A549 (cell line): ENCODE data around the gene ANKRD29. TPM values are rescaled to one million over a fixed set of nuclear protein-coding genes. Genes with fewer than 3 reads are reported as not detected.

ENCODE experiments used
- ATAC-seq, 2 experiments: fragments of 200-7000 bp in 1 of 2; fragments of >200 bp in 1 of 2; cut with Nextera tagmentation in 1 of 2; cut with Tn5 transposase in 1 of 2; 3 replicates each; pipeline versions ENCODE4 v1.8.0 to v1.9.1; 2018 to 2020; ENCODE audit warnings: mild to moderate bottlenecking in 1 of 2, moderate library complexity in 1 of 2
- CTCF ChIA-PET: fragments of 300-600 bp; sonication (Branson Sonifier 250); formaldehyde crosslinking; extraction: SDS; loops from one replicate; lab custom pipeline; 2021; ENCODE audit warnings: antibody characterized with exemption, inconsistent platforms; lab: Yijun Ruan, JAX
- POLR2A ChIA-PET: fragments of 350-600 bp; formaldehyde crosslinking; extraction: SDS; loops from one replicate; lab custom pipeline; 2021; ENCODE audit warnings: antibody characterized with exemption, inconsistent platforms; lab: Yijun Ruan, JAX
- DNase-seq, 2 experiments: peaks; one replicate each; pipeline versions ENCODE4 v3.0.0 to v3.0.0-alpha.2; 2011 to 2016; ENCODE audit warnings: low read depth in 1 of 2, low spot score in 1 of 2
- FAIRE-seq: peaks from 2 replicates; lab custom pipeline; 2011; peaks lifted over from hg19 to GRCh38; lab: Jason Lieb, UNC
- H3K27ac ChIP-seq, 2 experiments: fragments of >200 bp; sonication (Bioruptor Twin); formaldehyde crosslinking; 3 replicates each; pipeline ENCODE4 v1.5.1; 2016 to 2017
- H3K4me1 ChIP-seq: fragments of >200 bp; sonication (Bioruptor Twin); formaldehyde crosslinking; 3 replicates; pipeline ENCODE4 v1.6.1; 2016
- H3K4me2 ChIP-seq: fragments of >200 bp; sonication (Bioruptor Twin); formaldehyde crosslinking; 3 replicates; pipeline ENCODE4 v1.6.1; 2016
- H3K4me3 ChIP-seq: fragments of >200 bp; sonication (Bioruptor Twin); formaldehyde crosslinking; 3 replicates; pipeline ENCODE4 v1.5.1; 2016
- H3K9me3 ChIP-seq: fragments of >200 bp; sonication (Bioruptor Twin); formaldehyde crosslinking; 3 replicates; pipeline ENCODE4 v1.6.1; 2016
- ATOH8 ChIP-seq: fragments of 250-450 bp; sonication (Bioruptor Pico); IDR thresholded peaks from 2 replicates; pipeline ENCODE4 v1.5.0; 2020; ENCODE audit warnings: low read depth, mild to moderate bottlenecking, moderate library complexity
- BHLHE40 ChIP-seq: IDR thresholded peaks from 2 replicates; pipeline ENCODE4 v1.6.1; 2012; ENCODE audit warnings: low read depth, low read length, inconsistent platforms
- CHD2 ChIP-seq: fragments of 150-350 bp; IDR thresholded peaks from 2 replicates; pipeline ENCODE4 v1.6.1; 2014; ENCODE audit warnings: low read length; ENCODE audit not compliant: partially characterized antibody
- CTCF ChIP-seq: fragments of >200 bp; sonication (Bioruptor Twin); formaldehyde crosslinking; IDR thresholded peaks from 3 replicates; pipeline ENCODE4 v1.5.1; 2016
- ELK1 ChIP-seq: fragments of 150-350 bp; IDR thresholded peaks from 2 replicates; pipeline ENCODE4 v1.6.1; 2014; ENCODE audit warnings: low read depth, mild to moderate bottlenecking, low read length
- FOXS1 ChIP-seq: fragments of 250-450 bp; sonication (Bioruptor Pico); IDR thresholded peaks from 2 replicates; pipeline ENCODE4 v1.5.0; 2020; ENCODE audit warnings: mild to moderate bottlenecking, moderate library complexity
- HDAC2 ChIP-seq: fragments of 200-600 bp; sonication (generic); IDR thresholded peaks from 2 replicates; pipeline ENCODE4 v1.6.1; 2016
- HMGXB4 ChIP-seq: fragments of 250-450 bp; sonication (Bioruptor Pico); IDR thresholded peaks from 2 replicates; pipeline ENCODE4 v1.5.0; 2021; ENCODE audit warnings: mild to moderate bottlenecking, moderate library complexity, borderline replicate concordance
- HOXB13 ChIP-seq: fragments of 250-450 bp; sonication (Bioruptor Pico); IDR thresholded peaks from 2 replicates; pipeline ENCODE4 v1.5.0; 2020; ENCODE audit warnings: low read depth, mild to moderate bottlenecking, moderate library complexity
- JUN ChIP-seq, 2 experiments: fragments of >200 bp; sonication (Bioruptor Twin); formaldehyde crosslinking; IDR thresholded peaks; 2 replicates in 1 of 2; 3 replicates in 1 of 2; pipeline ENCODE4 v1.6.1; 2016 to 2017
- MAZ ChIP-seq: fragments of 150-350 bp; IDR thresholded peaks from 2 replicates; pipeline ENCODE4 v1.6.1; 2014; ENCODE audit warnings: antibody characterized with exemption, low read depth, low read length, borderline replicate concordance
- MYC ChIP-seq: IDR thresholded peaks from 2 replicates; pipeline ENCODE4 v1.6.1; 2012; ENCODE audit warnings: mild to moderate bottlenecking, inconsistent platforms, low read length, improper control_type of control experiment, borderline replicate concordance
- NFE2L2 ChIP-seq: fragments of 150-350 bp; conservative IDR thresholded peaks from 2 replicates; pipeline ENCODE4 v1.6.1; 2014; ENCODE audit warnings: low read length
- NR3C1 ChIP-seq: fragments of >200 bp; sonication (Bioruptor Twin); formaldehyde crosslinking; IDR thresholded peaks from 3 replicates; pipeline ENCODE4 v1.6.1; 2017
- PBX3 ChIP-seq: IDR thresholded peaks from 2 replicates; pipeline ENCODE4 v1.6.1; 2012
- RAD21 ChIP-seq, 2 experiments: fragments of >200 bp in 1 of 2; sonication (Bioruptor Twin) in 1 of 2; formaldehyde crosslinking in 1 of 2; IDR thresholded peaks in 1 of 2; conservative IDR thresholded peaks in 1 of 2; 2 replicates in 1 of 2; 3 replicates in 1 of 2; pipeline ENCODE4 v1.6.1; 2012 to 2018; ENCODE audit warnings: inconsistent platforms in 1 of 2
- RARB ChIP-seq: fragments of 250-450 bp; sonication (Bioruptor Pico); IDR thresholded peaks from 2 replicates; pipeline ENCODE4 v1.8.0; 2021; ENCODE audit warnings: mild to moderate bottlenecking, moderate library complexity
- RCOR1 ChIP-seq: fragments of 150-350 bp; IDR thresholded peaks from 2 replicates; pipeline ENCODE4 v1.6.1; 2014; ENCODE audit warnings: antibody characterized with exemption, low read length, low read depth
- REST ChIP-seq: fragments of 200-600 bp; sonication (generic); IDR thresholded peaks from 2 replicates; pipeline ENCODE4 v1.6.1; 2016; ENCODE audit warnings: antibody characterized with exemption, mild to moderate bottlenecking, moderate library complexity
- RFX5 ChIP-seq: fragments of 450-650 bp; IDR thresholded peaks from 2 replicates; pipeline ENCODE4 v1.7.1; 2014; ENCODE audit warnings: antibody characterized with exemption, mild to moderate bottlenecking, moderate library complexity
- RNF2 ChIP-seq: fragments of 200-600 bp; sonication (generic); IDR thresholded peaks from 2 replicates; pipeline ENCODE4 v1.6.1; 2016; ENCODE audit warnings: low read depth, mild to moderate bottlenecking, antibody characterized with exemption, moderate library complexity, borderline replicate concordance
- USF2 ChIP-seq: fragments of 450-650 bp; IDR thresholded peaks from 2 replicates; pipeline ENCODE4 v1.6.1; 2014; ENCODE audit warnings: antibody characterized with exemption
- ZSCAN20 ChIP-seq: fragments of 250-450 bp; sonication (Bioruptor Pico); IDR thresholded peaks from 2 replicates; pipeline ENCODE4 v1.8.0; 2022; ENCODE audit warnings: mild to moderate bottlenecking, moderate library complexity
- WGBS: methylation state at CpG from one replicate; pipeline ENCODE4 v1.1.6; 2017; ENCODE audit errors: missing lambda C conversion rate; 5-methylcytosine and 5-hydroxymethylcytosine counted together
- polyA plus RNA-seq, 4 experiments: library from polyadenylated mRNA; depleted of rRNA in 3 of 4; stranded (reverse); fragments of >200 nt; fragmentation: RNase III in 1 of 4; extraction: RNeasy Plus Mini Kit Qiagen cat#74134 plus additional on column Dnase treatment in 1 of 4; gene quantifications; 2 replicates in 3 of 4; 3 replicates in 1 of 4; pipeline ENCODE4 v1.2.3, GENCODE V29; 2011 to 2017

The ANKRD29 gene
- polyA plus RNA-seq, 2 of the 4 experiments (the other 2 are of a cell fraction) = 12.4 to 25.4 TPM

- CTCF ChIA-PET = interaction anchor here (1.0 kb wide), 1 partner anchor 26 kb away, joined by 3 read pairs; no protein-coding TSS in a partner anchor
- no peak overlapping the region for H3K4me3 ChIP-seq
- DNase-seq = no peak
- TF ChIP-seq RCOR1 (no peak), ATOH8 (no peak), NR3C1 (no peak), RARB (CRISPR knock-in tag) (no peak), PBX3 (no peak), ZSCAN20 (CRISPR knock-in tag) (no peak), HOXB13 (CRISPR knock-in tag) (no peak), RFX5 (no peak)
- TF ChIP-seq, all 56 proteins: peak for 0
- POLR2A ChIA-PET = no interaction called here
- Histone ChIP-seq H3K27ac (peak overlapping the region in 1 of 2 experiments; percentile 99; a peak in 3 of 6 replicates), H3K4me1 (peaks cover 26% of the 10 kb centered on the region), H3K9me3 (no peaks in the 10 kb centered on the region), H3K4me2 (no peak overlapping the region)
- ATAC-seq (no peak), FAIRE-seq (no peak)
- 80% methylated on average over 7 of the region's 7 CpGs for WGBS
Observed at GRCh38 chr18:23596183-23596582, 66.5 kb downstream of the ANKRD29 start.

- no peak overlapping the region for H3K4me2 ChIP-seq
- no peak for ATAC-seq
- H3K27ac ChIP-seq = peak overlapping the region in 1 of 2 experiments; percentile 99; a peak in 2 of 6 replicates
- H3K4me3 ChIP-seq = no peak overlapping the region
- FAIRE-seq = no peak
- CTCF ChIA-PET = interaction anchor here (0.6 to 1.0 kb wide), 2 partner anchors 26 to 1022 kb away, joined by 3 to 5 read pairs; no protein-coding TSS in a partner anchor
- POLR2A ChIA-PET = no interaction called here
- TF ChIP-seq RAD21 (conservative IDR thresholded peaks at IDR 0.05 in 1 of 2, IDR thresholded peaks at IDR 0.05 in 1 of 2) = no peak
- no peak for TF ChIP-seq JUN (IDR thresholded peaks at IDR 0.05)
- no peak for TF ChIP-seq HMGXB4 (CRISPR knock-in tag)
- no peak for TF ChIP-seq PBX3
- TF ChIP-seq RNF2 = no peak
- TF ChIP-seq MAZ = no peak
- TF ChIP-seq RFX5 = no peak
- no peak for TF ChIP-seq BHLHE40
- no peak for TF ChIP-seq CHD2
- no peak for TF ChIP-seq USF2
- TF ChIP-seq MYC = no peak
- no peak for TF ChIP-seq RARB (CRISPR knock-in tag)
- TF ChIP-seq CTCF = no peak
- no peak for TF ChIP-seq HDAC2
- TF ChIP-seq NR3C1 = no peak
- no peak for TF ChIP-seq FOXS1 (CRISPR knock-in tag)
- TF ChIP-seq ELK1 = no peak
- no peak for TF ChIP-seq NFE2L2
- TF ChIP-seq REST = no peak
- no peak for DNase-seq
- WGBS = 92% methylated on average over 7 of the region's 7 CpGs
- peaks cover 32% of the 10 kb centered on the region for H3K4me1 ChIP-seq
- no peaks in the 10 kb centered on the region for H3K9me3 ChIP-seq
Observed at GRCh38 chr18:23595591-23595990, 67.1 kb downstream of the ANKRD29 start.
